Measurements from ENCODE around the gene CRKL.
"Not testable (repeated sequence)": the region's sequence is repeated elsewhere in the genome, so short reads cannot be mapped to it uniquely, and the experiment has no call there.

CRKL gene

DNA sequence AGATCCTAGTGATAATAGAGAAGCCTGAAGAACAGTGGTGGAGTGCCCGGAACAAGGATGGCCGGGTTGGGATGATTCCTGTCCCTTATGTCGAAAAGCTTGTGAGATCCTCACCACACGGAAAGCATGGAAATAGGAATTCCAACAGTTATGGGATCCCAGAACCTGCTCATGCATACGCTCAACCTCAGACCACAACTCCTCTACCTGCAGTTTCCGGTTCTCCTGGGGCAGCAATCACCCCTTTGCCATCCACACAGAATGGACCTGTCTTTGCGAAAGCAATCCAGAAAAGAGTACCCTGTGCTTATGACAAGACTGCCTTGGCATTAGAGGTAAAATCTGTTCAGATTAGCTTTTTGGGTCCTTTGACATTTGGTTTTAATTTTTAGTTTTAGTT is 16.7 kb downstream of the CRKL start:
- in situ Hi-C loops (cut with MboI; ENCODE audit: low sequenced_read_pairs): no loop called here

DNA sequence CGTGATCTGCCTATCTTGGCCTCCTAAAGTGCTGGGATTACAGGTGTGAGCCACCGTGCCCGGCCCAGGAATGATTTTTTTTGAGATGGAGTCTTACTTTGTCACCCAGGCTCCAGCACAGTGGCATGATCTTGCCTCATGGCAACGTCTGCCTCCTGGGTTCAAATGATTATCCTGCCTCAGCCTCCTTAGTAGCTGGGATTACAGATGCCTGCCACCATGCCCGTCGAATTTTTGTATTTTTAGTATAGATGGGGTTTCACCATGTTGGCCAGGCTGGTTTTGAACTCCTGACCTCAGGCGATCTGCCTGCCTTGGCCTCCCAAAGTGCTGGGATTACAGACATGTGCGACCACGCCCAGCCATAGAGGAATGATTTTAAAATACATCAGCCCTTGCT is 17.8 kb downstream of the CRKL start:
- in situ Hi-C loops (cut with MboI; ENCODE audit: low sequenced_read_pairs): not testable (repeated sequence)

DNA sequence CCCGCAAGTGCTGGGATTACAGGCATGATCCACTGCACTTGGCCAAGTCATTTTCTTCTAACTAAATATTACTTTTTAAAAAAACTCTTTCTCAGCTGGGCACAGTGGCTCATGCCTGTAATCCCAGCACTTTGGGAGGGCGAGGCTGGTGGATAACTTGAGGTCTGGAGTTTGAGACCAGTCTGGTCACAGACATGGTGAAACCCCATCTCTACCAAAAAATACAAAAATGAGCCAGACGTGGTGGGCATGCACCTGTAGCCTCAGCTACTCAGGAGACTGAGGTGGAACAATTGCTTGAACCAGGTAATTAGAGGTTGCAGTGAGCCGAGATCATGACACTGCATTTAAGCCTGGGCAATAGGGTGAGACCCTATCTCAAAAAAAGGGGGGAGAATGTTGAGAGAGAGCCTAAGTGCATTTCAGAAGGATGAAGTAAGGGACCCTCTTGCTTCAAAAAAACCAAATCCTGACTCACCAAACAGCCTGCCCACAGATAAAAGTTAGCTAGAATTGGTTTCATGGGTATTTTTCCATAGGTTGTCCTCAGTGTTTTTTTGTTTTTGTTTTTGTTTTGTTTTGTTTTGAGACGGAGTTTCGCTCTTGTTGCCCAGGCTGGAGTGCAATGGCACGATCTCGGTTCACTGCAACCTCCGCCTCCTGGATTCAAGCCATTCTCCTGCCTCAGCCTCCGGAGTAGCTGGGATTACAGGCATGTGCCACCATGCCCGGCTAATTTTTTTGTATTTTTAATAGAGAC is 18.8 kb downstream of the CRKL start:
- in situ Hi-C loops (cut with MboI; ENCODE audit: low sequenced_read_pairs): not testable (repeated sequence)

DNA sequence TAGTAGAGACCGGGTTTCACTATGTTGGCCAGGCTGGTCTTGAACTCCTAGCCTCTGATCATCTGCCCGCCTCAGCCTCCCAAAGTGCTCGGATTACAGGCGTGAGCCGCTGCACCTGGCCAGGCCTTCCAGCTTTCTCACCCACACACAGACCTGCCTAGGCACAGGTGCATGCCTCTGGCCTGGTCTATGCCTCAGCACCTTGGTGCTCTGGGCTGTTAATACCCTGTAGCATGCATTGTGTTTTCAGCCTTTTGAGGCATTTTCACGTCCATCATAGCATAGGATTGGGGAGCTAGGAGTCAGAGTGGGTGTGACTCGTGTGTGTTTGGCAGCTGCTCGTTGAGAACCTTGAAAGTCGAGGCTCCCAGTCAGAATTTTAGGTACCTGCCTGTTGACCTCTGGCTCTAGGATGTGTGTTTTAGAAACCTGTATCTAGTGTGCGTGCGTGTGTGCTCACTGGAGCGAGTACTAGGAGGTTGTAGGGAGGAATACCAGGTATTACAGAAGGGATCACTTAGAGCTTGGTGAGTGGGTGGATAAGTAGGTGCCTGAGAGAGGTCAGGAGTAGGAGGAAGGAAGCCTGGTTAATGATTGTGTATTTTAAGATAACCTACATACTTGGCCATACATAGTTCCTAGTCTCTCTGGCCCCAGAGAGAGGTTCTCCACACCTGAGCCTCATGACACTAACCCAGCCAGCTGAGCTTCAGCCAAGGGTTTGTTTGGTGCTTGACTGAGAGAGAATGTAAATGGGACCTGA is 20.0 kb downstream of the CRKL start:
- in situ Hi-C loops (cut with MboI; ENCODE audit: low sequenced_read_pairs): no loop called here

DNA sequence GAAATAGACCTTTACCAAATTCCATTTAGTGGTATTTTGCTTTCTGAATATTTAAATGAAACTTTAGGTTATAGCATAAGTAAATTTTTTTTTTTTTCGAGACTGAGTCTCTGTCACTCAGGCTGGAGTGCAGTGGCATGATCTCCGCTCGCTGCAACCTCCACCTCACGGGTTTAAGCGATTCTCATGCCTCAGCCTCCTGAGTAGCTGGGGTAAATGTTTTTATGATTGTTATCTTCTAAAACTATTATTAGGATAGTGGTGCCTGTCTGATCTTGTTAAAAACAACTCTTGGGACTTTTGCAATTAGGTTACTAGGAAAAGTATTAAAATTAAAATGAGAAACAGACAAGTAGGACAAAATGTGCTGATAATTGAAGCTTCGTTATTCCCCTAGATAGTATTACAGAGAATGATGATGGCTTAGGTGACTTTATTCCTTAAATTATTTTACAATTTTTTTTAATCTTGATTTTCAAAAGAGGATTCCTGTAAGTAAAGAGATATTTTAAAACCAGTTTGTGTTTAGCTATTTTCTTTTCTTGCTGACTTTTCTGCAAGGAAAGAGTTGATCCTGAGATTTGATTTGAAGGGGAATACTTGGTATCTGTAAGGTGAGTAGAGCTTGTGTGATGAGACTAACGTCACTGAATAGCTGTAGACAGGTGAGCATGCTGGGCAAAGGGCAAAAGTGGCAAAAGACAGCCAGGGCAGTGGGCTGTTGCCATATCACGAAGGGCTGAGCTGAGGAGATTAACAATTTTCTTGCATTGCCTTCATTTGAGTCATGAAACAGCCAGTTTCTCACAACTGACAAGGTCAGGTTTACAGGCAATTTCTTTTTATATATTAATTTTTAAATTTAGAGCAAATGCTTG is 20.8 kb downstream of the CRKL start:
- in situ Hi-C loops (cut with MboI; ENCODE audit: low sequenced_read_pairs): no loop called here

DNA sequence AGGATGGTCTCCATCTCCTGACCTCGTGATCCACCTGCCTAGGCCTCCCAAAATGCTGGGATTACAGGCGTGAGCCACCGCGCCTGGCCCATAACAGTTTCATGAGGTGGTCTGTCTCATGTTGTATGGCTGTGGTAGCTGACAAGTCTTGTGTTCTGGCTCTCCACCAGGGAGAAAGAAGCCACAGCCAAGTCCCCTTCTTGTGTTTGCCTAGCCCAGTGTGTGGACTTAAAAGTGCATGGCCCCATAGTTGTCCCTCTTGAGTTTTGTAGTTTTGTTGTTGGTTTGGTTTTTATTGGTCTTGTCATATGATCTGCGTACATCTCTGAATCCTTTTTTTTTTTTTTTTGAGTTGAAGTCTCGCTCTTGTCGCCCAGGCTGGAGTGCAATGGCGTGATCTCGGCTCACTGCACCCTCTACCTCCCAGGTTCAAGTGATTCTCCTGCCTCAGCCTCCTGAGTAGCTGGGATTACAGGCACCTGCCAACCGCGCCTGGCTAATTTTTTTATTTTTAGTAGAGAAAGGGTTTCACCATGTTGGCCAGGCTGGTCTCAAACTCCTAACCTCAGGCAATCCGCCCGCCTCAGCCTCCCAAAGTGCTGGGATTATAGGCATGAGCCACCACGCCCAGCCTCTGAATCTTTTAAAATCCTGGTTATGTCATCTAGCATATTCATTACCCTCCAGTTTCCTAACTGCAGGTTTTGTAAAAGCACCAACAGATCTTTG is 22.4 kb downstream of the CRKL start:
- in situ Hi-C loops (cut with MboI; ENCODE audit: low sequenced_read_pairs): not testable (repeated sequence)

DNA sequence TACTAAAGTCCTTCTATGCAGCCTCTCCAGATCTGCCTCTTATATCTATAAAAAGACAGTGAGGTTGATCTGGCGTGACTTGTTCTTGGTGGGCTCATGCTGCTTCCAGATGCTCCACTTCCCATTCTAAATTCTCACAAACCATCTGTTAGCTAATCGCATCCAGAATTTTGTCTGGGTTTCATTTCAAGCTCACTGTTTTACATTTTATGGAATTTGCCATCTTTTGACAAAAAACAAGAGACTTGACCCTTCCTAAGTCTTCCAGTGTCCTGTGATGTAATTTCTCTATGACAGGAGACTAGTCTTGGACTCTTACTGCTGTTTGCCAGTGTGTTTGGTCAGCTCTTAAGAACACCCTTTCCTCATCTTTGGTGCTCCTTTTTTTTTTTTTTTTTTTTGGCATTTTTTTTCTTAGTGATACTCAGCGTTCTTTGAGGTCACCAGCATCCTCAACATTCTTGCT is 23.0 kb downstream of the CRKL start:
- in situ Hi-C loops (cut with MboI; ENCODE audit: low sequenced_read_pairs): no loop called here

DNA sequence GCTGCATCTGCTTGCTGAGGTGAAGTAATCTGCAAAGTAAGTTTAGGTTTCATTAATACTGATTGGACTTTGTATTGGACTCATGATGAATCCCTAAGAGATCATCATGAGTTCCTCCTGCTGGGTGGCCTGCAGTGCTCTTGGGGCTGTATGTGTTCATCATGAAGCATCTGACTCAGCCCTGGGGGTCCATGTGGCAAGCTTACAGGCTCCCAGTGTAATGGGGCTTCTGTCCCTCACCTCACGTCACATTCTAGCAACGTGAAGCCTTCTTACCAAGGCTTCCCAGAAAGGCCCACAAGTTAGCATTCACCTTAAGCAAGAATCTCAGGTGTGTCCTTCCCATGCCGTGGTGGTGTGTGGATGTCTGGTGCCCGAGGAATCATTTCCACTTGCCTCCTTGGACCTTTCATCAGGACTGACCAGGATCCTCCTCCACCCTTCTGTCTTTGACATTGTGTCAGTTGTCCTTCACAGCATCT is 23.7 kb downstream of the CRKL start:
- in situ Hi-C loops (cut with MboI; ENCODE audit: low sequenced_read_pairs): no loop called here

DNA sequence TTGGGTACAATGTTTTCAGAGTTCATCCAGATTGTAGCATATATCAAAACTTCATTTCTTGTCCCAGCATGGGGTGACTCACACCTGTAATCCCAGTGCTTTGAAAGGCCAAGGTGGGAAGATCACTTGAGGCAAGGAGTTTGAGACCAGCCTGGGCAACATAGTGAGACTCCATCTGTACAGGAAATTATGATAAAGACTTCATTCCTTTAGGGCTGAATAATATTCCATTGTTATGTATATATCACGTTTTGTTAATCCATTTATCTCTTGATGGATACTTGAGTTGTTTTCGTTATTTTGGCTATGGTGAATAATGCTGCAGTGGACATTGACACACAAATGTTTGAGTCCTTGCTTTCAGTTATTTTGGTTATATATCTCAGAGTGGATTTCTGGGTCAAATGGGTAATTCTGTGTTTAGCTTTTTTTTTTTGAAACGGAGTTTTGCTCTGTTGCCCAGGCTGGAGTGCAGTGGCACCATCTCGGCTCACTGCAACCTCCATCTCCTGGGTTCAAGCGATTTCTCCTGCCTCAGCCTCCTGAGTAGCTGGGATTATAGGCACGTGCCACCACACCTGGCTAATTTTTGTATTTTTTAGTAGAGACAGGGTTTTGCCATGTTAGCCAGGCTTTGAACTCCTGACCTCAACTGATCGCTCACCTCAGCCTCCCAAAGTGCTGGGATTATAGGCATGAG is 25.1 kb downstream of the CRKL start:
- in situ Hi-C loops (cut with MboI; ENCODE audit: low sequenced_read_pairs): not testable (repeated sequence)

DNA sequence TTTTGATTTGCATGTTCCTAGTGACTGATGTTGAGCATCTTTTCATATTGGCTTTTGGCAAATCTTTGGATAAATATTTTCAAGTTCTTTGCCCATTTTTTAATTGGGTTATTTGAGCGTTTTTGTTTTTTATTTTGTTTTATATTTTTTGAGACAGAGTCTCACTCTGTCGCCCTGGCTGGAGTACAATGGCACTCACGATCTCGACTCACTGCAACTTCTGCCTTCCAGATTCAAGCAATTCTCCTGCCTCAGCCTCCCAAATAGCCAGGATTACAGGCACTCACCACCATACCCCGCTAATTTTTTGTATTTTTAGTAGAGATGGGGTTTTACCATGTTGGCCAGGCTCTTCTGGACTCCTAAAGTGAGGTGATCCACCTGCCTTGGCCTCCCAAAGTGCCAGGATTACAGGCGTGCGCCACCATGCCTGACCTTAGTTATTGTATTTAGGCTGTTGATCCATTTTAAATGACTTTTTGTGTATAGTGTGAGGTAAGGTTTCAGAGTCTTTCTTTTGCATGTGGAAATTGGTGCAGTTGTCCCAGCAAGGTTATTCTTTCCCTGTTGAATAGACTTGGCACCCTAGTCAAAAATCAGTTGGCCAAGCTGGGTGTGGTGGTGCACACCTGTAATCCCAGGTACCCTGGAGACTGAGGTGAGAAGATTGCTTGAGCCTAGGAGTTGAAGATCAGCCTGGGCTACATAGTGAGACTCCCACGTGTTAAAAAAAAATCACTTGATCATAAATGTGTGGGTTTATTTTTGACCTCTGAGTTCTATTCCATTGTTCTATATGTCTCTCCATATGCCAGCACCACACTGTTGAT is 26.1 kb downstream of the CRKL start:
- in situ Hi-C loops (cut with MboI; ENCODE audit: low sequenced_read_pairs): no loop called here

DNA sequence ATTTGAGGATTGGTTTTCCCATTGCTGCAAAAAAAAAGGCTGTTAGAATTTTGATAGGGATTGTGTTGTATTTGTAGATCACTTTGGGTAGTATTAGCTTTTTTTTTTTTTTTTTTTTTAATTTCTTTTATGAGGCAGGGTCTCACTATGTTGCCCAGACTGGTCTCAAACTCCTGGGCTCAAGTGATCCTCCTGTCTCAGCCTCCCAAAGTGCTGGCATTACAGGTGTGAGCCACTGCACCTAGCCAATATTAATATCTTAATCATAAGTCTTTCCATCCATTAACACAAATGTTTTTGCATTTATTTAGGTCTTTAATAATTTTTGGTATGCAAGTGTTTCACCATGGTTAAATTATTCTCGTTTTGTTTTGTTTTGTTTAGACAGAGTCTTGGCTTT is 26.8 kb downstream of the CRKL start:
- in situ Hi-C loops (cut with MboI; ENCODE audit: low sequenced_read_pairs): no loop called here

DNA sequence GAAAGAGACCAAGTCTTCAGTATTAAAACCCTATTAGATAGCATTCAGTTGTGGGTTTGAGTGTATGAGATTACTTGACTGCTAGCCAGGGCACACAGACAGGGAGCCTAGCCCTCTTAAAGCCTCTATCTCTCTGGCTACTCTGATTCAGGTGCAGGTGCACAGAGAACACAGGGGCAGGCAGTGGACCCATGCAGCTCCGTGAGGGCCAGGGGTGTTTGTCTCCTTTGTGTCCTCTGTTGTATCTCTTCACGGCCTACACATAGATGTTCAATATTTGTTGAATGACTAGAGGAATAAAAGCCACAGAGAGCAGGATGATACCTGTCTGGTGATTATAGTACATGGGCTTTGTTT is 28.3 kb downstream of the CRKL start:
- in situ Hi-C loops (cut with MboI; ENCODE audit: low sequenced_read_pairs): no loop called here

DNA sequence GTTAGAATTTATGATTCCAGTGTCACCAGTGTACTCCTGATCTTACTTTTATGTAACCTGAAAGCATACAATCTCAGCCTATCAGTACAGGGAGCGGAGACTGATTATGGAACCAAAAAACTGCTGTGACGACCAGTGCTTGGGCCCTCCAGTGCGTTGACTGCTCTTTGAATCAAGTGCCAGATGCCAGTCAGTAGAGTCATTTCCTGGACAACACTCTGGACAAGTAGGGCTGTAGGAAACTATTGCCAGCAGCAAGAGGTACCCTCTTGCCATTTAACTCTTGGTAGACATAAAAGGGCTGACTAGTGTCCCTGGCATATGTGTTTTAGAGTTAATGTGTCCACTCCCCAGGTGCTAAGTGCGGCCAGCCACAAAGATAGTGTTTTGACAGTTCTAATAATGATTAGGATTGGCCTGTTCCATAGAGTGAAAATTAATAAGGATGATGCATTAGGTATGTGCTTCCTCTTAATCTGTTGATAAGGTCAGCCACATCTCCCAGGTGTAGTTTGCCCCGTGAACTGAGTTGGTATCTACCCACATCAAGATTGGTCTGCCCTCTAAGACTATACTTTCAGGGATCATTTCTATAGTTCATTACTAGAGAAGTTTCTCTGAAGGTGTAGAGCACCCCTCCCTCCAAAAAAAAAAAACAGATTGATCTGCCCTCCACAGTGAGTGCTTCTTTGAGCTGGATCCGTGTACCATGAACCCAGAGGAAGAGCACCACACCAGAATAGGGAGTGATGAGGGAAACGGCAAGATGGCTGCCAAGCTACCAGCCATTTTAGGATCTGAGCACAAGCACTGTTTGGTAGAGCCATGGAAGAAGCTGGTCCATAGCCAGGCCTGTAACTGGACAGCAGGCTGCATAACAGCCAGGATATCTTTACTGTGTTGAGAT is 29.1 kb downstream of the CRKL start:
- in situ Hi-C loops (cut with MboI; ENCODE audit: low sequenced_read_pairs): no loop called here

DNA sequence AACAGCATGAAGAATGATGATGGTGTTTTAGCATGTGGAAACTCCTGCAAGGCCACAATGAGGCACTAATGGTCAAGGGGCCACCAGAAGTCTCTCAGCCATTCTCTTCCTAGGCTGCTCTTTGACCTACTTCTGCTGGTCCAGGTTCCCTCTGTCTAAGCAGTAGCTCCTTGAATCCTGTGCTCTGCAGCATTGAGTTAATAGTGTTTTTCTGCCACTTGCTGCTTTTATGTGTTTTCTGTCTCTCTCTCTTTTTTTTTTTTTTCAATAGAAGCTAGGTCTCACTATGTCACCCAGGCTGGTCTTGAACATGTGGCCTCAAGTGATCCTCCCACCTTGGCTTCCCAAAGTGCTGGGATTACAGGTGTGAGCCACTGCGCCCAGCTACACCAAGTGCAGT is 29.8 kb downstream of the CRKL start:
- in situ Hi-C loops (cut with MboI; ENCODE audit: low sequenced_read_pairs): no loop called here

DNA sequence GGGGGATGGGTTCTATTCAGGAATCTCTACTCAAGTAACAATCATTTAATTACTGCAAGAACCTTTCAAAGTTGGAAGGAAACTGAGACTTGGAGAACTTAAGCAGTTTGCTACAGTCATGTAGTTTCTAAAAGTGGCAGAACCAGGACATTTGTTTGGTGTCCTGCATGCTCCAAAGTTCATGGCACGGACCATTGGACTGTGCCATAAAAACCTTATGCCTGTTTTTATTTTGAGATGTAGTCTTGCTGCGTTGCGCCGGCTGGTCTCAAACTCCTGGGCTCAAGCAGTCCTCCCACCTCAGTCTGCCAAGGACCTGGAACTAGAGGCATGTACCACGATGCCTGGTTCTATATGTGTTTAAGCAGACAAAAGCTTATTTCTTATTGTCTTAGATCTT is 31.2 kb downstream of the CRKL start:
- in situ Hi-C loops (cut with MboI; ENCODE audit: low sequenced_read_pairs): no loop called here

DNA sequence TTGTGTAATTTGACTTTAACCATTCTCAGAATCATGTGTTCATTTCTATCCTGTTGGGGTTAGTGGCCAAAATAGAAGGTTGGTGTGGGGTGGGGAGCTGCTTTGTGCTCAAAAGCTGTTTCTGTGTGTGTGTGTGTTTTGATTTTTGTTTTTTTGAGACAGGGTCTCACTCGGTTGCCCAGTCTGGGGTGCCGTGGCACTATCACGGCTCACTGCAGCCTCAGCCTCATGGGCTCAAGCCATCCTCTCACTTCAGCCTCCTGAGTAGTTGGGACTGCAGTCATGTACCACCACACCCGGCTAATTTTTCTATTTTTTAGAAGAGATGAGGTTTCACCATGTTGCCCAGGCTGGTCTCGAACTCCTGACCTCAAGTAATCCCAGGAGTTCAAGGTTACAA is 31.8 kb downstream of the CRKL start:
- in situ Hi-C loops (cut with MboI; ENCODE audit: low sequenced_read_pairs): no loop called here

DNA sequence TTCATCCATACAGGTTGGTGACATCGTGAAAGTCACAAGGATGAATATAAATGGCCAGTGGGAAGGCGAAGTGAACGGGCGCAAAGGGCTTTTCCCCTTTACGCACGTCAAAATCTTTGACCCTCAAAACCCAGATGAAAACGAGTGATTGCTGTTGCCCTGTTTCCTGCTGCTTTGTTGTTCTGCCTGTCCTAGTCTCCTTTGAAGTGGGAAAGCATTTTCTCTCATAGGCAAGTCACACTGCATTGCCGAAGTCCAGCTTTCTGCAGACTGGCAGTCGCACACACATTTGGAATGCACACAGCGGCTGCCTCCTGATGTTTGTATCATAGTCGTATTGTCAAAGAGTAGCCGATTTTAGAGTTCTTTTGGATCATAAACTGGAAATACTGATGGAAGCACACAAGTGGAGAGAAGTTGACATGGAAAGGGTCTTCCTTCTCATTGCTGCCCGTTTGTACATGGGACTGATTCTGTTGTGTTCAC is 32.5 kb downstream of the CRKL start:
- in situ Hi-C loops (cut with MboI; ENCODE audit: low sequenced_read_pairs): no loop called here

Data from HL-60/S4 treated with phorbol 12-myristate 13-acetate at 8.2 ng/mL for 4 days and 3 days (cell line).